B cell (primary cell): ENCODE data around the gene UBE3C. TPM values are rescaled to one million over a fixed set of nuclear protein-coding genes. Genes with fewer than 3 reads are reported as not detected.

ENCODE experiments used
- ATAC-seq: fragments of 200-7000 bp; cut with Tn5 transposase; one replicate; pipeline ENCODE4 v1.10.0; 2021; ENCODE audit warnings: low read depth, mild to moderate bottlenecking, moderate number of reproducible peaks, moderate library complexity
- CTCF ChIA-PET: fragments of 350-600 bp; sonication (Branson Sonifier 250); formaldehyde crosslinking; loops from one replicate; lab custom pipeline; 2021; ENCODE audit warnings: antibody characterized with exemption, inconsistent platforms; lab: Charles Lee
- POLR2A ChIA-PET: fragments of 350-600 bp; sonication (Branson Sonifier 250); formaldehyde crosslinking; loops from one replicate; lab custom pipeline; 2021; ENCODE audit warnings: antibody characterized with exemption; lab: Charles Lee
- DNase-seq: peaks from one replicate; pipeline ENCODE4 v3.0.0; 2013
- H2AFZ ChIP-seq: 2 replicates; pipeline ENCODE4 v1.6.1; 2012; ENCODE audit warnings: mild to moderate bottlenecking, low read depth, low read length; ENCODE audit not compliant: insufficient read depth, poor library complexity, severe bottlenecking
- H3K27ac ChIP-seq, 2 donors: 1 replicate in 1 of 2; 2 replicates in 1 of 2; pipeline ENCODE4 v1.5.1; 2012 to 2013; ENCODE audit warnings: low read length in 2 of 2, mild to moderate bottlenecking in 2 of 2, moderate library complexity in 1 of 2
- H3K27me3 ChIP-seq, 4 experiments: fragments of 200-600 bp in 1 of 4; sonication (generic) in 1 of 4; replicated peaks in 1 of 4; 1 replicate in 2 of 4; 2 replicates in 2 of 4; pipeline versions ENCODE4 v1.6.1 to v1.7.0; 2013 to 2016; ENCODE audit warnings: low read length in 3 of 4, mild to moderate bottlenecking in 2 of 4, mixed read lengths in 1 of 4, moderate library complexity in 1 of 4; ENCODE audit not compliant: insufficient read depth in 4 of 4, control insufficient read depth in 3 of 4; ENCODE audit errors: control extremely low read depth in 1 of 4
- H3K36me3 ChIP-seq, 2 experiments: replicated peaks in 1 of 2; 1 replicate in 1 of 2; 2 replicates in 1 of 2; pipeline versions ENCODE4 v1.6.1 to v1.7.1; 2013; ENCODE audit warnings: low read length in 1 of 2; ENCODE audit not compliant: insufficient read depth in 2 of 2, control insufficient read depth in 1 of 2; ENCODE audit errors: control extremely low read depth in 1 of 2, extremely low read depth in 1 of 2
- H3K4me1 ChIP-seq, 2 donors: fragments of 200-600 bp in 1 of 2; sonication (generic) in 1 of 2; 1 replicate in 1 of 2; 2 replicates in 1 of 2; pipeline versions ENCODE4 v1.5.1 to v1.6.1; 2013 to 2017; ENCODE audit warnings: low read length in 2 of 2; ENCODE audit not compliant: control insufficient read depth in 2 of 2, insufficient read depth in 2 of 2
- H3K4me2 ChIP-seq: replicated peaks from 2 replicates; pipeline ENCODE3; 2012; ENCODE audit warnings: mild to moderate bottlenecking, low read depth, low read length; ENCODE audit not compliant: poor library complexity, severe bottlenecking
- H3K4me3 ChIP-seq, 5 experiments: fragments of 200-600 bp in 1 of 5; sonication (generic) in 1 of 5; 1 replicate in 3 of 5; 2 replicates in 2 of 5; pipeline versions ENCODE4 v1.5.1 to v1.7.0; 2011 to 2016; ENCODE audit warnings: low read length in 4 of 5, mild to moderate bottlenecking in 4 of 5, low read depth in 2 of 5, control low read depth in 1 of 5, moderate library complexity in 1 of 5; ENCODE audit not compliant: insufficient read depth in 1 of 5; ENCODE audit errors: control extremely low read depth in 1 of 5, extremely low read depth in 1 of 5
- H3K79me2 ChIP-seq: fragments of 200-600 bp; sonication (generic); one replicate; pipeline ENCODE4 v1.6.0; 2016; ENCODE audit warnings: low read length; ENCODE audit not compliant: control insufficient read depth, insufficient read depth
- H3K9ac ChIP-seq: fragments of 200-600 bp; sonication (generic); 2 replicates; pipeline ENCODE4 v1.6.1; 2017; ENCODE audit warnings: mild to moderate bottlenecking, low read length, moderate library complexity
- H3K9me3 ChIP-seq, 3 donors: one replicate each; pipeline versions ENCODE4 v1.6.1 to v1.7.1; 2013; ENCODE audit warnings: low read length in 2 of 3; ENCODE audit not compliant: control insufficient read depth in 2 of 3, insufficient read depth in 1 of 3; ENCODE audit errors: control extremely low read depth in 1 of 3
- H4K20me1 ChIP-seq: 2 replicates; pipeline ENCODE4 v1.6.0; 2012; ENCODE audit warnings: mild to moderate bottlenecking, low read length; ENCODE audit not compliant: insufficient read depth, control insufficient read depth, poor library complexity, severe bottlenecking
- H3K27ac Mint-ChIP-seq: one replicate; pipeline ENCODE4 v1.8.0; 2021; ENCODE audit warnings: mixed read lengths
- H3K27me3 Mint-ChIP-seq: one replicate; pipeline ENCODE4 v1.8.0; 2021; ENCODE audit warnings: mixed read lengths
- H3K4me1 Mint-ChIP-seq: one replicate; pipeline ENCODE4 v1.8.0; 2021; ENCODE audit warnings: mixed read lengths
- H3K4me3 Mint-ChIP-seq: one replicate; pipeline ENCODE4 v1.8.0; 2021; ENCODE audit warnings: mixed read lengths
- H3K9me3 Mint-ChIP-seq: one replicate; pipeline ENCODE4 v1.8.0; 2022; ENCODE audit warnings: mixed read lengths; ENCODE audit not compliant: insufficient read depth
- EZH2 ChIP-seq: IDR thresholded peaks from 2 replicates; pipeline ENCODE4 v1.6.1; 2012; ENCODE audit warnings: borderline replicate concordance, low read depth, mild to moderate bottlenecking, moderate library complexity, low read length; ENCODE audit not compliant: insufficient read depth, poor library complexity, severe bottlenecking
- WGBS: methylation state at CpG from one replicate; pipeline ENCODE4 v1.1.5; 2013; ENCODE audit warnings: missing lambda C conversion rate; ENCODE audit not compliant: insufficient coverage; 5-methylcytosine and 5-hydroxymethylcytosine counted together
- intact Hi-C: fragments of 100-400 bp; cut with micrococcal nuclease; formaldehyde crosslinking; loops from one replicate; pipeline ENCODE4 v1.10.0; 2022
- polyA plus RNA-seq: library from polyadenylated mRNA; depleted of rRNA; stranded (reverse); fragments of >200 nt; gene quantifications from 2 replicates; pipeline ENCODE4 v1.2.3, GENCODE V29; 2012
- total RNA-seq, 2 donors: library from RNA; stranded (reverse); fragments of 120-200 nt in 1 of 2; gene quantifications; 1 replicate in 1 of 2; 2 replicates in 1 of 2; pipeline versions ENCODE4 v1.2.3 to v1.2.4, GENCODE V29; 2013 to 2022
- TF ChIP-seq, protein P1 (sequence below): fragments of 200-600 bp; IDR thresholded peaks from one replicate; pipeline ENCODE4 v1.8.0; 2022; ENCODE audit warnings: antibody characterized with exemption, mild to moderate bottlenecking

UBE3C gene
- total and polyA plus RNA-seq, 2 donors (not counting 1 experiment from before 2014, with no cell fraction given): 17.8 to 66.5 TPM

DNA sequence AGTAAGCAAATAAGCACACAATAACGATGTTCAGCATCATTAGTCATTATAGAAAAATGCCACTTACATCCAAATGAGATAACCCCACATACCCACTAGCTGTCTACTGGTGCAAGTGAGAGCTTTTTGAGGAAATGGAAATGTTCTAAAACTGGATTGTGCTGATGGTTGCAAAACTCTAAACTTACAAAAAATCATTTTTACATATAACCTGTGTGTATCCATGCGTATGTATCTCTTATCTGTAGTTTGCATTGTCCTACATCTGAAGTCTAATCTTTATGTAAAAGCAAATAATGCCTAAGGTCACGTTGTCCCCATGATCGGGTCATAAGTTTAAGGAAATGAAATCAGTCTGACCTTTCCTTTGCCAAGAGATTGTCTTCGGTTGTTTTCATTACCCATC is 116.5 kb downstream of the UBE3C start:
- DNase-seq (no peak), ATAC-seq (no peak)
- Mint-ChIP-seq H3K4me1 (peaks cover 4% of the 10 kb centered on the region), H3K27ac (no peak overlapping the region), H3K9me3 (no peaks in the 10 kb centered on the region), H3K27me3 (no peaks in the 10 kb centered on the region), H3K4me3 (no peak overlapping the region)
- H3K79me2 ChIP-seq: no peaks in the 10 kb centered on the region
- WGBS: no CpG with 5 or more reads among the region's 5 CpGs
- ChIA-PET POLR2A (no interaction called here), CTCF (interaction anchor here (0.8 to 1.9 kb wide), 2 partner anchors 18 to 19 kb away, joined by 3 to 6 read pairs; no protein-coding TSS in a partner anchor)
- no peak overlapping the region for H3K9ac ChIP-seq
- intact Hi-C loops: no loop called here
- no peak overlapping the region for H2AFZ ChIP-seq
- H3K4me3 ChIP-seq: no peak overlapping the region
- peaks cover 15 to 52% of the 10 kb centered on the region in 2 experiments for H3K36me3 ChIP-seq
- H3K27ac ChIP-seq: no peak overlapping the region
- TF ChIP-seq, protein P1, sequence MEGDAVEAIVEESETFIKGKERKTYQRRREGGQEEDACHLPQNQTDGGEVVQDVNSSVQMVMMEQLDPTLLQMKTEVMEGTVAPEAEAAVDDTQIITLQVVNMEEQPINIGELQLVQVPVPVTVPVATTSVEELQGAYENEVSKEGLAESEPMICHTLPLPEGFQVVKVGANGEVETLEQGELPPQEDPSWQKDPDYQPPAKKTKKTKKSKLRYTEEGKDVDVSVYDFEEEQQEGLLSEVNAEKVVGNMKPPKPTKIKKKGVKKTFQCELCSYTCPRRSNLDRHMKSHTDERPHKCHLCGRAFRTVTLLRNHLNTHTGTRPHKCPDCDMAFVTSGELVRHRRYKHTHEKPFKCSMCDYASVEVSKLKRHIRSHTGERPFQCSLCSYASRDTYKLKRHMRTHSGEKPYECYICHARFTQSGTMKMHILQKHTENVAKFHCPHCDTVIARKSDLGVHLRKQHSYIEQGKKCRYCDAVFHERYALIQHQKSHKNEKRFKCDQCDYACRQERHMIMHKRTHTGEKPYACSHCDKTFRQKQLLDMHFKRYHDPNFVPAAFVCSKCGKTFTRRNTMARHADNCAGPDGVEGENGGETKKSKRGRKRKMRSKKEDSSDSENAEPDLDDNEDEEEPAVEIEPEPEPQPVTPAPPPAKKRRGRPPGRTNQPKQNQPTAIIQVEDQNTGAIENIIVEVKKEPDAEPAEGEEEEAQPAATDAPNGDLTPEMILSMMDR: no peak
- TF ChIP-seq EZH2: no peak
- no peaks in the 10 kb centered on the region for H4K20me1 ChIP-seq
- H3K27me3 ChIP-seq: no peaks in the 10 kb centered on the region
- H3K4me1 ChIP-seq: no peaks in the 10 kb centered on the region
- no peak overlapping the region for H3K4me2 ChIP-seq
- H3K9me3 ChIP-seq: no peaks in the 10 kb centered on the region

DNA sequence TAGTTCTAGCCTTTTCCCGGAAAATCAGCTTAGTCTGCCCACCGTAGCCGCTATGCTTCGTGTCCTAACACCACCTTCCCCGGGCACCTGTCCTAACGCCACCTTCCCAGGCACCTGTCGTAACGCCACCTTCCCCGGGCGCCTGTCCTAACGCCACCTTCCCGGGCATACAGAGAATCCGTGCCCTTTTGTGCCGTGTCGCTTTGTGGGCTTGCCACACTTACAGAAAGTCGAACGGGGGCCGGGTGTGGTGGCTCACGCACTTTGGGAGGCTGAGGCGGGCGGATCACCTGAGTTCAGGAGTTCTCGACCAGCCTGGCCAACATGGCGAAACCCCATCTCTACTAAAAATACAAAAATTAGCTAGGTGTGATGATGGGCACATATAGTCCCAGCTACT is 124.4 kb downstream of the UBE3C start:
- intact Hi-C loops: no loop called here
- Histone ChIP-seq H3K9ac (no peak overlapping the region), H3K27ac (no peak overlapping the region), H3K27me3 (no peaks in the 10 kb centered on the region), H3K9me3 (no peaks in the 10 kb centered on the region), H3K4me3 (no peak overlapping the region), H3K79me2 (no peaks in the 10 kb centered on the region), H3K4me2 (no peak overlapping the region), H4K20me1 (no peaks in the 10 kb centered on the region), H2AFZ (no peak overlapping the region), H3K36me3 (peaks cover 7 to 44% of the 10 kb centered on the region in 2 experiments), H3K4me1 (no peaks in the 10 kb centered on the region)
- DNase-seq (no peak), ATAC-seq (no peak)
- Mint-ChIP-seq H3K4me1 (no peaks in the 10 kb centered on the region), H3K9me3 (no peaks in the 10 kb centered on the region), H3K27ac (no peak overlapping the region), H3K4me3 (no peak overlapping the region), H3K27me3 (no peaks in the 10 kb centered on the region)
- ChIA-PET POLR2A (no interaction called here), CTCF (no interaction called here)
- TF ChIP-seq, protein P1: no peak
- no peak for TF ChIP-seq EZH2
- 98% methylated on average over 19 of the region's 23 CpGs for WGBS
